ENCODE results near the gene PLSCR2. TPM values are rescaled to one million over a fixed set of nuclear protein-coding genes. Genes with fewer than 3 reads are reported as not detected.

The PLSCR2 gene
- total RNA-seq, 1 donor from 2014 or later = not detected

DNA sequence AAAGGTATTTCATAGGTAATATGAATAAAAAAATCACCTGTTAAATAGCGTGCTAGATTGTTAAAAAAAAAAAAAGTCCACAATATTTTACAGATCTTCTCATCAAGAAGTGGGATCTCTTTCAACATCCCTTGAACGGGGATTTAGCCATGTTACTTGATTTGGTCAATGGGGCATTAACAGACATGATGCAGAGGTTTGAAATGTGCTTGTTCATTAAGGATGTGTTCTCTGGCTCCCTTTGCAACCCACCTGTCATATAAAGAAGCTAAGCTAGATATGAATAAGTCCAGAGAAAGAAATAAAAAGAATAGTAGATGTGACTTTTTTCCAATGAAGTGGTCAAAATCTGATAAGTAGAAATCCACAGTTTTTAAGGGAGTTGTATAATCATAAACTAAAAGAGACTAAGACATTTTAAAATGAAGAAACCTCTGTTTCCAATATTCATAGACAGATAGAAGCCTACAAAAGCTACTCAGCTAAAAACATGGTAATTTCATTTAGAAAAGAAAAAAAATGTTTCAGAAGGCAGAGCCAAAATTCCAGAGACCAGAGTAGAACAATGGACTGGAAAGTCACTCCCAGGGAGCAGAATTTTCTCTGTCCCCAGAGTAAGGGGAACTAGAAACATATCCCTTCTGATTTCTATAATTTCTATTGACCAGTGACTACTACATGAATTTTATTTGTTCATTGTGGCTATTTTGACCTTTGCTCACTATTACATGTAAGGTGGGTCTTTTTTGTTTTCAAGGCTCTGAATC, 79.2 kb downstream of the PLSCR2 start:
- H3K9me3 Mint-ChIP-seq (ENCODE audit: unreplicated experiment) = no peaks in the 10 kb centered on the region
- no peak overlapping the region for H3K27ac Mint-ChIP-seq (ENCODE audit: unreplicated experiment)
- no peak overlapping the region for H3K4me3 Mint-ChIP-seq (ENCODE audit: unreplicated experiment)
- H3K27me3 Mint-ChIP-seq (ENCODE audit: unreplicated experiment) = peaks cover 9% of the 10 kb centered on the region
- TF ChIP-seq, protein P1, sequence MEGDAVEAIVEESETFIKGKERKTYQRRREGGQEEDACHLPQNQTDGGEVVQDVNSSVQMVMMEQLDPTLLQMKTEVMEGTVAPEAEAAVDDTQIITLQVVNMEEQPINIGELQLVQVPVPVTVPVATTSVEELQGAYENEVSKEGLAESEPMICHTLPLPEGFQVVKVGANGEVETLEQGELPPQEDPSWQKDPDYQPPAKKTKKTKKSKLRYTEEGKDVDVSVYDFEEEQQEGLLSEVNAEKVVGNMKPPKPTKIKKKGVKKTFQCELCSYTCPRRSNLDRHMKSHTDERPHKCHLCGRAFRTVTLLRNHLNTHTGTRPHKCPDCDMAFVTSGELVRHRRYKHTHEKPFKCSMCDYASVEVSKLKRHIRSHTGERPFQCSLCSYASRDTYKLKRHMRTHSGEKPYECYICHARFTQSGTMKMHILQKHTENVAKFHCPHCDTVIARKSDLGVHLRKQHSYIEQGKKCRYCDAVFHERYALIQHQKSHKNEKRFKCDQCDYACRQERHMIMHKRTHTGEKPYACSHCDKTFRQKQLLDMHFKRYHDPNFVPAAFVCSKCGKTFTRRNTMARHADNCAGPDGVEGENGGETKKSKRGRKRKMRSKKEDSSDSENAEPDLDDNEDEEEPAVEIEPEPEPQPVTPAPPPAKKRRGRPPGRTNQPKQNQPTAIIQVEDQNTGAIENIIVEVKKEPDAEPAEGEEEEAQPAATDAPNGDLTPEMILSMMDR (IDR thresholded peaks at IDR 0.05) = no peak
- DNase-seq (ENCODE audit: extremely low spot score, unreplicated experiment) = no peak
- no peaks in the 10 kb centered on the region for H3K36me3 Mint-ChIP-seq (ENCODE audit: unreplicated experiment)
- peaks cover 16% of the 10 kb centered on the region for H3K4me1 Mint-ChIP-seq (ENCODE audit: unreplicated experiment)

DNA sequence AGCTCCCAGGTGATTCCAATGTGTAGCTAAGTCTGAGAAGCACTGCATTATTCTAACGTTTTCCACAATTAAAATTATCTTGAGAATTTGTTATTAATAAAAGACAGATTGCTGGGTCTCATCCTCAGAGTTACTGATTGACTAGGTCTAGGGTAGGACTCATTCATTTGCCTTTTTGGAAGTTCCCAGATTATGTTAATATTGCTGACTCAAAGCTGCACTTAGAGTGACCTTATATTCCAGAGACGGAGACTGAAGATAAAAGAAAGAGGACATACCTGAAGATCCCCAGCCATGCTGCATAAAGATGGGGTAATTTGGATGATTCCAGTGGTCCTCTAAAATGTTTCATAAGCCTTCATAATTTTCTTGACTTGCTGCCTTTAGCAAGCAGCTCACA, 81.8 kb downstream of the PLSCR2 start:
- TF ChIP-seq, protein P1 (IDR thresholded peaks at IDR 0.05) = no peak
- peaks cover 9% of the 10 kb centered on the region for H3K27me3 Mint-ChIP-seq (ENCODE audit: unreplicated experiment)
- peaks cover 16% of the 10 kb centered on the region for H3K4me1 Mint-ChIP-seq (ENCODE audit: unreplicated experiment)
- H3K4me3 Mint-ChIP-seq (ENCODE audit: unreplicated experiment) = no peak overlapping the region
- H3K36me3 Mint-ChIP-seq (ENCODE audit: unreplicated experiment) = no peaks in the 10 kb centered on the region
- H3K9me3 Mint-ChIP-seq (ENCODE audit: unreplicated experiment) = no peaks in the 10 kb centered on the region
- no peak for DNase-seq (ENCODE audit: extremely low spot score, unreplicated experiment)
- H3K27ac Mint-ChIP-seq (ENCODE audit: unreplicated experiment) = no peak overlapping the region

DNA sequence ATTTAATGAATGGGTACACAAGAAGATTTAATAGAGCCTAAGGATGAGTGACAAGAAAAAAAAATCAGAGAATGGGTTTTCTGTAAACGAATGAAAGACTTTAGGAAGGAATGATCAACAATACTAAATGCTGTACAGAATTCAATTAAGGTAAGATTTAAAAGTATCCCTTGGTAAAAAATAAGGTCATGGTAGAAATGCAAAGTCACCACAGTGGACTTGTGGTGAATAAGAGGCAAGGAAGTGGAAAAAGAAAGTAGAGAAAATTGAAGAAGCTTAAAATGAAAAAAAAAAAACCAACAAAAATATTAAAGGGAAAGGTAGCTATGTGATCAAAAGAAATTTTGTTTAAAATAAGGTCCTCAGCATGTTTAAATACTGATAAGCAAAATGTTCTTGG, 82.4 kb downstream of the PLSCR2 start:
- Mint-ChIP-seq H3K36me3 (ENCODE audit: unreplicated experiment) (no peaks in the 10 kb centered on the region), H3K27me3 (ENCODE audit: unreplicated experiment) (peaks cover 9% of the 10 kb centered on the region), H3K9me3 (ENCODE audit: unreplicated experiment) (no peaks in the 10 kb centered on the region), H3K4me1 (ENCODE audit: unreplicated experiment) (peaks cover 16% of the 10 kb centered on the region), H3K27ac (ENCODE audit: unreplicated experiment) (no peak overlapping the region), H3K4me3 (ENCODE audit: unreplicated experiment) (no peak overlapping the region)
- TF ChIP-seq, protein P1 (IDR thresholded peaks at IDR 0.05) = no peak
- DNase-seq (ENCODE audit: extremely low spot score, unreplicated experiment) = no peak

DNA sequence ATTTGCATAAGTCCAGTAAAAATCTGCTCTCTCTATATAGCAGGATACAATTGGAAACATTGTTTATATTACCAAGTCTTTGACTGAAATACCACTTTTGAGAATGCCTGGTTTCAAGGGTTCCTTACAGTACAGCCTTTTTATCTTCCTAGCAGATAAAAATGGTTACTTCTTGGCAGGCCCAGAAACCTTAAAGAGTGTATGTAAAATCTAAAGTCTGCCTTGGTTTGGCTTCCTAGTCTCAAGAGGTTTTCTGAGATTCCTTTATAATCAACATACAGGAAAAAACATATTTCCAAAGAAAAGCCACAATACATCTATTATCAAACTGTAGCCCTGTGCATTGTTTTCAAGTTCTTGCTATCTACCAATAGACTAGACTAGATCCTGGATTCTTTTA, 84.6 kb downstream of the PLSCR2 start:
- Mint-ChIP-seq H3K4me1 (ENCODE audit: unreplicated experiment) (no peaks in the 10 kb centered on the region), H3K36me3 (ENCODE audit: unreplicated experiment) (no peaks in the 10 kb centered on the region)
- DNase-seq (ENCODE audit: extremely low spot score, unreplicated experiment) = no peak

More for the DNA sequence above, 84.6 kb downstream of the PLSCR2 start:
- Mint-ChIP-seq H3K27ac (ENCODE audit: unreplicated experiment) (no peak overlapping the region), H3K27me3 (ENCODE audit: unreplicated experiment) (peaks cover 9% of the 10 kb centered on the region), H3K9me3 (ENCODE audit: unreplicated experiment) (no peaks in the 10 kb centered on the region), H3K4me3 (ENCODE audit: unreplicated experiment) (no peak overlapping the region)
- TF ChIP-seq, protein P1 (IDR thresholded peaks at IDR 0.05) = no peak

Other genes starting within 250 kb of the PLSCR2 start
- gene PLSCR4, start 218.5 kb downstream of the PLSCR2 start, total RNA-seq = 43.4 and 44.3 TPM in 2 replicates
- 45.0 and 48.1 TPM in 2 replicates for gene PLSCR1, start 75.0 kb upstream of the PLSCR2 start, total RNA-seq
- not detected in 2 replicates for gene PLSCR5, start 135.8 kb upstream of the PLSCR2 start, total RNA-seq

All from osteocyte (in vitro differentiated cells).